Osteocyte (in vitro differentiated cells): ENCODE measurements around the gene BOD1L1. TPM values are rescaled to one million over a fixed set of nuclear protein-coding genes. Genes with fewer than 3 reads are reported as not detected.

Experiments used
- DNase-seq: peaks from one replicate; pipeline ENCODE4 v3.0.0; 2021; ENCODE audit warnings: mixed read lengths; ENCODE audit not compliant: unreplicated experiment; ENCODE audit errors: extremely low spot score
- H3K27ac Mint-ChIP-seq: one replicate; pipeline ENCODE4 v1.8.0; 2021; ENCODE audit warnings: mild to moderate bottlenecking, mixed read lengths; ENCODE audit not compliant: unreplicated experiment
- H3K27me3 Mint-ChIP-seq: one replicate; pipeline ENCODE4 v1.8.0; 2021; ENCODE audit warnings: mixed read lengths; ENCODE audit not compliant: unreplicated experiment
- H3K36me3 Mint-ChIP-seq: one replicate; pipeline ENCODE4 v1.8.0; 2021; ENCODE audit warnings: mixed read lengths; ENCODE audit not compliant: unreplicated experiment
- H3K4me1 Mint-ChIP-seq: one replicate; pipeline ENCODE4 v1.8.0; 2021; ENCODE audit warnings: mixed read lengths; ENCODE audit not compliant: unreplicated experiment
- H3K4me3 Mint-ChIP-seq: one replicate; pipeline ENCODE4 v1.8.0; 2021; ENCODE audit warnings: mild to moderate bottlenecking, moderate library complexity, mixed read lengths; ENCODE audit not compliant: unreplicated experiment
- H3K9me3 Mint-ChIP-seq: one replicate; pipeline ENCODE4 v1.8.0; 2021; ENCODE audit warnings: mixed read lengths; ENCODE audit not compliant: unreplicated experiment
- CTCF ChIP-seq: fragments of 200-600 bp; sonication (generic); IDR thresholded peaks from 2 replicates; pipeline ENCODE4 v1.5.0; 2021; ENCODE audit warnings: antibody characterized with exemption, mild to moderate bottlenecking, moderate library complexity
- total RNA-seq: library from RNA; stranded (reverse); gene quantifications from 2 replicates; pipeline ENCODE4 v1.2.1, GENCODE V29; 2021

The BOD1L1 gene
- total RNA-seq, 1 donor from 2014 or later = 41.6 TPM

GRCh38 chr4:13597604-13598003, 29.9 kb downstream of the BOD1L1 start:
- Mint-ChIP-seq H3K9me3 (no peaks in the 10 kb centered on the region), H3K4me1 (no peaks in the 10 kb centered on the region), H3K27ac (no peak overlapping the region), H3K4me3 (no peak overlapping the region), H3K36me3 (peaks cover 58% of the 10 kb centered on the region), H3K27me3 (no peaks in the 10 kb centered on the region)
- no peak for TF ChIP-seq CTCF
- DNase-seq = no peak

- no peaks in the 10 kb centered on the region for H3K27me3 Mint-ChIP-seq
- TF ChIP-seq CTCF = no peak
- H3K9me3 Mint-ChIP-seq = no peaks in the 10 kb centered on the region
- H3K27ac Mint-ChIP-seq = no peak overlapping the region
- no peaks in the 10 kb centered on the region for H3K4me1 Mint-ChIP-seq
- H3K4me3 Mint-ChIP-seq = no peak overlapping the region
- peaks cover 58% of the 10 kb centered on the region for H3K36me3 Mint-ChIP-seq
- DNase-seq = no peak
Measured at GRCh38 chr4:13597141-13597540, 30.4 kb downstream of the BOD1L1 start.

- no peak for TF ChIP-seq CTCF
- DNase-seq = no peak
- H3K27me3 Mint-ChIP-seq = no peaks in the 10 kb centered on the region
- no peaks in the 10 kb centered on the region for H3K4me1 Mint-ChIP-seq
- no peaks in the 10 kb centered on the region for H3K9me3 Mint-ChIP-seq
- H3K27ac Mint-ChIP-seq = no peak overlapping the region
- peaks cover 57% of the 10 kb centered on the region for H3K36me3 Mint-ChIP-seq
- no peak overlapping the region for H3K4me3 Mint-ChIP-seq
Measured at GRCh38 chr4:13592220-13592619, 35.3 kb downstream of the BOD1L1 start.

GRCh38 chr4:13590766-13591165, 36.8 kb downstream of the BOD1L1 start:
- Mint-ChIP-seq H3K27me3 (no peaks in the 10 kb centered on the region), H3K27ac (no peak overlapping the region), H3K4me3 (no peak overlapping the region), H3K4me1 (no peaks in the 10 kb centered on the region), H3K36me3 (peaks cover 48% of the 10 kb centered on the region), H3K9me3 (no peaks in the 10 kb centered on the region)
- DNase-seq = no peak
- no peak for TF ChIP-seq CTCF

GRCh38 chr4:13588954-13589353, 38.6 kb downstream of the BOD1L1 start:
- H3K4me1 Mint-ChIP-seq = no peaks in the 10 kb centered on the region
- TF ChIP-seq CTCF = no peak
- no peaks in the 10 kb centered on the region for H3K9me3 Mint-ChIP-seq
- H3K27ac Mint-ChIP-seq = no peak overlapping the region
- H3K4me3 Mint-ChIP-seq = no peak overlapping the region
- peaks cover 35% of the 10 kb centered on the region for H3K36me3 Mint-ChIP-seq
- no peaks in the 10 kb centered on the region for H3K27me3 Mint-ChIP-seq
- no peak for DNase-seq
